CD14-positive monocyte (primary cell): ENCODE results near the gene PTPRD. TPM values are rescaled to one million over a fixed set of nuclear protein-coding genes. Genes with fewer than 3 reads are reported as not detected.

Source experiments
- DNase-seq, 3 donors: peaks; one replicate each; pipeline ENCODE4 v3.0.0-alpha.2; 2011 to 2022
- H2AFZ ChIP-seq: 2 replicates; pipeline ENCODE4 v1.6.0; 2012; ENCODE audit warnings: mild to moderate bottlenecking, low read depth, low read length, inconsistent platforms; ENCODE audit not compliant: insufficient read depth, poor library complexity, severe bottlenecking
- H3K27ac ChIP-seq, 2 donors: 1 replicate in 1 of 2; 2 replicates in 1 of 2; pipeline ENCODE4 v1.5.1; 2012 to 2013; ENCODE audit warnings: low read length in 2 of 2, control low read depth in 1 of 2, inconsistent platforms in 1 of 2, low read depth in 1 of 2, mild to moderate bottlenecking in 1 of 2
- H3K27me3 ChIP-seq, 2 donors: one replicate each; pipeline versions ENCODE4 v1.6.0 to v1.6.1; 2011 to 2013; ENCODE audit warnings: low read length in 2 of 2; ENCODE audit not compliant: control insufficient read depth in 2 of 2, insufficient read depth in 2 of 2
- H3K36me3 ChIP-seq, 2 donors: replicated peaks in 1 of 2; 1 replicate in 1 of 2; 2 replicates in 1 of 2; pipeline versions ENCODE4 v1.5.1 to v1.6.1; 2012 to 2013; ENCODE audit warnings: low read length in 2 of 2, control low read depth in 1 of 2, inconsistent platforms in 1 of 2, mild to moderate bottlenecking in 1 of 2; ENCODE audit not compliant: insufficient read depth in 2 of 2, control insufficient read depth in 1 of 2
- H3K4me1 ChIP-seq, 2 donors: 1 replicate in 1 of 2; 2 replicates in 1 of 2; pipeline versions ENCODE4 v1.5.1 to v1.6.1; 2012 to 2013; ENCODE audit warnings: low read length in 2 of 2, control low read depth in 1 of 2, inconsistent platforms in 1 of 2, mild to moderate bottlenecking in 1 of 2, moderate library complexity in 1 of 2; ENCODE audit not compliant: insufficient read depth in 2 of 2, control insufficient read depth in 1 of 2
- H3K4me2 ChIP-seq: replicated peaks from 2 replicates; pipeline ENCODE3; 2012; ENCODE audit warnings: low read length, moderate library complexity, mild to moderate bottlenecking; ENCODE audit not compliant: poor library complexity, severe bottlenecking; ENCODE audit errors: extremely low read depth
- H3K4me3 ChIP-seq, 3 experiments: fragments of 200-600 bp in 1 of 3; sonication (generic) in 1 of 3; replicated peaks in 1 of 3; 1 replicate in 2 of 3; 2 replicates in 1 of 3; pipeline ENCODE4 v1.5.1; 2011 to 2013; ENCODE audit warnings: low read length in 3 of 3, mild to moderate bottlenecking in 3 of 3, control low read depth in 2 of 3, low read depth in 2 of 3, inconsistent platforms in 1 of 3, moderate library complexity in 1 of 3
- H3K79me2 ChIP-seq: 2 replicates; pipeline ENCODE4 v1.6.0; 2012; ENCODE audit warnings: mild to moderate bottlenecking, control low read depth, inconsistent platforms, low read length, moderate library complexity; ENCODE audit not compliant: insufficient read depth
- H3K9ac ChIP-seq: 2 replicates; pipeline ENCODE4 v1.6.0; 2017; ENCODE audit warnings: low read length, mild to moderate bottlenecking; ENCODE audit not compliant: insufficient read depth, poor library complexity, severe bottlenecking
- H3K9me3 ChIP-seq, 2 donors: replicated peaks in 1 of 2; 1 replicate in 1 of 2; 2 replicates in 1 of 2; pipeline versions ENCODE4 v1.5.1 to v1.6.1; 2012 to 2013; ENCODE audit warnings: low read length in 2 of 2, control low read depth in 1 of 2; ENCODE audit not compliant: control insufficient read depth in 1 of 2, insufficient read depth in 1 of 2
- H4K20me1 ChIP-seq: 2 replicates; pipeline ENCODE4 v1.6.0; 2012; ENCODE audit warnings: mild to moderate bottlenecking, low read length, control low read depth, moderate library complexity; ENCODE audit not compliant: insufficient read depth
- H3K27ac Mint-ChIP-seq, 7 donors: one replicate each; pipeline ENCODE4 v1.8.0; 2020; ENCODE audit warnings: mild to moderate bottlenecking in 7 of 7, mixed read lengths in 7 of 7, moderate library complexity in 6 of 7, inconsistent platforms in 2 of 7
- H3K27me3 Mint-ChIP-seq, 3 donors: one replicate each; pipeline ENCODE4 v1.8.0; 2021 to 2022; ENCODE audit warnings: low read depth in 3 of 3, mild to moderate bottlenecking in 3 of 3, mixed read lengths in 3 of 3, moderate library complexity in 3 of 3, inconsistent platforms in 1 of 3
- H3K36me3 Mint-ChIP-seq, 2 donors: one replicate each; pipeline ENCODE4 v1.8.0; 2020; ENCODE audit warnings: mixed read lengths in 2 of 2, inconsistent platforms in 1 of 2, mild to moderate bottlenecking in 1 of 2
- H3K4me1 Mint-ChIP-seq: one replicate; pipeline ENCODE4 v1.8.0; 2020; ENCODE audit warnings: mild to moderate bottlenecking, mixed read lengths
- H3K4me3 Mint-ChIP-seq, 2 donors: one replicate each; pipeline ENCODE4 v1.8.0; 2020; ENCODE audit warnings: mild to moderate bottlenecking in 2 of 2, mixed read lengths in 2 of 2, moderate library complexity in 1 of 2
- H3K9me3 Mint-ChIP-seq, 7 donors: one replicate each; pipeline ENCODE4 v1.8.0; 2020 to 2022; ENCODE audit warnings: mixed read lengths in 7 of 7, mild to moderate bottlenecking in 6 of 7, moderate library complexity in 6 of 7, inconsistent platforms in 2 of 7
- CTCF ChIP-seq: fragments of 200-600 bp; IDR thresholded peaks from one replicate; pipeline ENCODE4 v1.8.0; 2022; ENCODE audit warnings: antibody characterized with exemption, mild to moderate bottlenecking
- WGBS: methylation state at CpG from one replicate; pipeline ENCODE4 v1.1.5; 2013; ENCODE audit warnings: missing lambda C conversion rate; ENCODE audit not compliant: insufficient coverage; 5-methylcytosine and 5-hydroxymethylcytosine counted together
- intact Hi-C, 2 donors: fragments of 100-400 bp; cut with micrococcal nuclease; formaldehyde crosslinking; loops; one replicate each; pipeline versions ENCODE4 v1.15.0 to v1.15.1; 2023
- polyA plus RNA-seq, 3 donors: library from polyadenylated mRNA; depleted of rRNA in 1 of 3; unstranded in 2 of 3; stranded (reverse) in 1 of 3; fragments of 300-500 nt in 2 of 3; fragments of >200 nt in 1 of 3; fragmentation: Illumina TruSeq in 2 of 3; gene quantifications; 1 replicate in 2 of 3; 2 replicates in 1 of 3; pipeline ENCODE4 v1.2.3, GENCODE V29; 2012 to 2021

PTPRD gene
- polyA plus RNA-seq, 3 donors, result not detected

GRCh38 chr9:8871396-8871795 lies 1741.4 kb downstream of the PTPRD start:
- Mint-ChIP-seq H3K4me3 (no peak overlapping the region), H3K27ac (no peak overlapping the region), H3K27me3 (peaks cover 1 to 2% (median 1%) of the 10 kb centered on the region in 3 donors), H3K36me3 (no peaks in the 10 kb centered on the region), H3K4me1 (no peaks in the 10 kb centered on the region), H3K9me3 (peaks cover 0 to 2% (median 0%) of the 10 kb centered on the region in 7 donors)
- no CpG with 5 or more reads among the region's 1 CpG for WGBS
- Histone ChIP-seq H3K79me2 (no peaks in the 10 kb centered on the region), H3K4me2 (no peak overlapping the region), H3K4me3 (no peak overlapping the region), H4K20me1 (no peaks in the 10 kb centered on the region), H3K27ac (no peak overlapping the region), H3K4me1 (no peaks in the 10 kb centered on the region), H3K27me3 (no peaks in the 10 kb centered on the region), H3K36me3 (no peaks in the 10 kb centered on the region), H3K9me3 (no peaks in the 10 kb centered on the region), H3K9ac (no peak overlapping the region), H2AFZ (no peak overlapping the region)
- no peak for TF ChIP-seq CTCF
- intact Hi-C loops, result no loop called here
- no peak for DNase-seq

- WGBS, result 100% methylated on average over 2 of the region's 3 CpGs
- intact Hi-C loops, result no loop called here
- Histone ChIP-seq H3K9ac (no peak overlapping the region), H3K27ac (no peak overlapping the region), H3K4me1 (no peaks in the 10 kb centered on the region), H4K20me1 (no peaks in the 10 kb centered on the region), H3K4me2 (no peak overlapping the region), H3K4me3 (no peak overlapping the region), H3K9me3 (no peaks in the 10 kb centered on the region), H3K79me2 (no peaks in the 10 kb centered on the region), H2AFZ (no peak overlapping the region), H3K27me3 (no peaks in the 10 kb centered on the region), H3K36me3 (no peaks in the 10 kb centered on the region)
- Mint-ChIP-seq H3K36me3 (no peaks in the 10 kb centered on the region), H3K27me3 (peaks cover 1 to 2% (median 1%) of the 10 kb centered on the region in 3 donors), H3K4me3 (no peak overlapping the region), H3K9me3 (peaks cover 0 to 2% (median 0%) of the 10 kb centered on the region in 7 donors), H3K27ac (no peak overlapping the region), H3K4me1 (no peaks in the 10 kb centered on the region)
- DNase-seq, result no peak
- TF ChIP-seq CTCF, result no peak
These were observed 1743.0 kb downstream of the PTPRD start for GRCh38 chr9:8869812-8870211.
